T-helper 9 cell (primary cell): Measurements from ENCODE around the gene AFP.
"Not testable (repeated sequence)": the region's sequence is repeated elsewhere in the genome, so short reads cannot be mapped to it uniquely, and the experiment has no call there.

Experiments used
- DNase-seq: peaks from one replicate; pipeline ENCODE4 v3.0.0-alpha.2; 2020
- total RNA-seq, 2 donors: gene quantifications; one replicate each; lab custom pipeline; 2026; lab: John Stamatoyannopoulos, UW

The AFP gene
- total RNA-seq = 0 reads per million in 2 donors

GRCh38 chr4:73435984-73436383 lies at the start of gene AFP:
Gene AFP, plus strand, starts transcription at chr4:73436221. Its CDS starts 42 bp downstream, at chr4:73436263.
- no peak for DNase-seq

GRCh38 chr4:73387552-73387951 lies 48.5 kb upstream of the AFP start:
- no peak for DNase-seq

DNA sequence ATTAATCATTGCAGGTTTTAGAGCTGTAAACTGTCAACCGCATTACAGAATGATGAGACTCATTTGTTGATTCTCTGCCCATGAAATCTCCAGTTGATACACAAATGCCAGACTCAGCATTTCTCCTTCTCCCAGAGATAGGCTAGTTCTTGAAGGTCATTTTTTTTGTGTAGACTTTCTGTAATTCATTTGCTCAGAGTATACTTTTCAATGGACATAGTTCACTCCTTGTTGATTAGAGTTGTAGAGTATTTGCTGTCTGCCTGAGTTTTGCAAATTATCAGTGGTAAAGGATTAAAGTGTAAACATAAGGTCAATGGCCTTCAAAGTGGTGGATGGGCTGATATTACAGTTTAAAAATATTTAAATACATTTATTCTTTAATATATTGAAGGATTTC lies 47.1 kb upstream of the AFP start:
- DNase-seq = no peak

GRCh38 chr4:73389663-73390062 lies 46.4 kb upstream of the AFP start:
- not testable (repeated sequence) for DNase-seq

GRCh38 chr4:73391774-73392173 lies 44.2 kb upstream of the AFP start:
- DNase-seq = no peak

DNA sequence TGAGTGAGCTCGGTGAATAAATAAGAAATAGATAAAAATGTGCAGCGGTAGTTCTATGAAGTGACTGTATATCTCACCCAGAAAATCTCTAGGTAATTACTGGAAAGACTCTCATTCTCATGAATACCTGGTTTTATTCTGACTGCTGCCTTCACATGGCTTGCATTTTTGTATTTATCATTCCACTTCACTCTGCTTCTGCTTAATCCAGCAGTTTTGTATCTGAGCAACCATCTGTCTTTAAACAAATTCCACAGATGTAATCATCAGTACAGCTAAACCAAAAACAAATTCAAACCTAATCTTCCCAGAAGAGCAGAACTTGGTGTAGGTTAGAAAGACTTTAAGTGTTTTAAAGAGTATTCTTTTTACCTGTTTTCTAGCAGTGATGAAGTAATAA lies 43.1 kb upstream of the AFP start:
- no peak for DNase-seq

- DNase-seq = no peak
Measured at GRCh38 chr4:73396304-73396703, 39.7 kb upstream of the AFP start.

- no peak for DNase-seq
Measured at GRCh38 chr4:73396993-73397972, 38.7 kb upstream of the AFP start.

DNA sequence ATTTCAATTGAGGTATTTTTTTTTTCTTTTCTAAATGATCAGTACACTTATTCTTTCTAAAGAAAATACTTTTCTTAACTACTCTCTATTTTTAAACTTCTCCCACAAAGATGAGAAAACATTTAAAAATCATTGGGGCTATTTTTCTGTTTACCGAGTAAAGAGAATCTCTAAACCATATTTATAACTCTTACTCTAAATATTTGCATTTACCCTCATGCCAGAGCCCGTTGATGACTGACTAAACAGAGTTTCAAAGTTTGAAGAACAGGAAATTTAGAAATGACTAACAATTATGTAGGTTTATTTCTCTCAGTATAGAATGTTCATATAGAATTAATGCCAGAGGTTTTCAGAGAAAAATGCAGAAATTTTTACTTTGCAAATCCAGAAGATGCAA lies 34.6 kb upstream of the AFP start:
- DNase-seq = no peak

- no peak for DNase-seq
Measured at GRCh38 chr4:73404042-73404441, 32.0 kb upstream of the AFP start, which contains the start of gene ALB. Gene ALB, plus strand, starts transcription at chr4:73404287. Its CDS starts 41 bp downstream, at chr4:73404328.

GRCh38 chr4:73404457-73404856 lies 31.6 kb upstream of the AFP start:
- DNase-seq = no peak

GRCh38 chr4:73405138-73405537 lies 30.9 kb upstream of the AFP start:
- DNase-seq = no peak

- no peak for DNase-seq
Measured at GRCh38 chr4:73406548-73406875, 29.5 kb upstream of the AFP start.

GRCh38 chr4:73407227-73407673 lies 28.8 kb upstream of the AFP start:
- DNase-seq = no peak

DNA sequence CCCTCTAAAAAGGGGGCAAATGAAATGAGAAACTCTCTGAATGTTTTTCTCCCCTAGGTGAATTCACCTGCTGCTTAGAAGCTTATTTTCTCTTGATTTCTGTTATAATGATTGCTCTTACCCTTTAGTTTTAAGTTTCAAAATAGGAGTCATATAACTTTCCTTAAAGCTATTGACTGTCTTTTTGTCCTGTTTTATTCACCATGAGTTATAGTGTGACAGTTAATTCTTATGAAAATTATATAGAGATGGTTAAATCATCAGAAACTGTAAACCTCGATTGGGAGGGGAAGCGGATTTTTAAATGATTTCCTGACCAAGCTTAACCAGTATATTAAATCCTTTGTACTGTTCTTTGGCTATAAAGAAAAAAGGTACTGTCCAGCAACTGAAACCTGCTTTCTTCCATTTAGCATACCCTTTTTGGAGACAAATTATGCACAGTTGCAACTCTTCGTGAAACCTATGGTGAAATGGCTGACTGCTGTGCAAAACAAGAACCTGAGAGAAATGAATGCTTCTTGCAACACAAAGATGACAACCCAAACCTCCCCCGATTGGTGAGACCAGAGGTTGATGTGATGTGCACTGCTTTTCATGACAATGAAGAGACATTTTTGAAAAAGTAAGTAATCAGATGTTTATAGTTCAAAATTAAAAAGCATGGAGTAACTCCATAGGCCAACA lies 27.7 kb upstream of the AFP start:
- DNase-seq = no peak

DNA sequence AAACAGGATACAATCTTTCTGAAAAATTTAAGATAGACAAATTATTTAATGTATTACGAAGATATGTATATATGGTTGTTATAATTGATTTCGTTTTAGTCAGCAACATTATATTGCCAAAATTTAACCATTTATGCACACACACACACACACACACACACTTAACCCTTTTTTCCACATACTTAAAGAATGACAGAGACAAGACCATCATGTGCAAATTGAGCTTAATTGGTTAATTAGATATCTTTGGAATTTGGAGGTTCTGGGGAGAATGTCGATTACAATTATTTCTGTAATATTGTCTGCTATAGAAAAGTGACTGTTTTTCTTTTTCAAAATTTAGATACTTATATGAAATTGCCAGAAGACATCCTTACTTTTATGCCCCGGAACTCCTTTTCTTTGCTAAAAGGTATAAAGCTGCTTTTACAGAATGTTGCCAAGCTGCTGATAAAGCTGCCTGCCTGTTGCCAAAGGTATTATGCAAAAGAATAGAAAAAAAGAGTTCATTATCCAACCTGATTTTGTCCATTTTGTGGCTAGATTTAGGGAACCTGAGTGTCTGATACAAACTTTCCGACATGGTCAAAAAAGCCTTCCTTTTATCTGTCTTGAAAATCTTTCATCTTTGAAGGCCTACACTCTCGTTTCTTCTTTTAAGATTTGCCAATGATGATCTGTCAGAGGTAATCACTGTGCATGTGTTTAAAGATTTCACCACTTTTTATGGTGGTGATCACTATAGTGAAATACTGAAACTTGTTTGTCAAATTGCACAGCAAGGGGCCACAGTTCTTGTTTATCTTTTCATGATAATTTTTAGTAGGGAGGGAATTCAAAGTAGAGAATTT lies 26.8 kb upstream of the AFP start:
- no peak for DNase-seq

DNA sequence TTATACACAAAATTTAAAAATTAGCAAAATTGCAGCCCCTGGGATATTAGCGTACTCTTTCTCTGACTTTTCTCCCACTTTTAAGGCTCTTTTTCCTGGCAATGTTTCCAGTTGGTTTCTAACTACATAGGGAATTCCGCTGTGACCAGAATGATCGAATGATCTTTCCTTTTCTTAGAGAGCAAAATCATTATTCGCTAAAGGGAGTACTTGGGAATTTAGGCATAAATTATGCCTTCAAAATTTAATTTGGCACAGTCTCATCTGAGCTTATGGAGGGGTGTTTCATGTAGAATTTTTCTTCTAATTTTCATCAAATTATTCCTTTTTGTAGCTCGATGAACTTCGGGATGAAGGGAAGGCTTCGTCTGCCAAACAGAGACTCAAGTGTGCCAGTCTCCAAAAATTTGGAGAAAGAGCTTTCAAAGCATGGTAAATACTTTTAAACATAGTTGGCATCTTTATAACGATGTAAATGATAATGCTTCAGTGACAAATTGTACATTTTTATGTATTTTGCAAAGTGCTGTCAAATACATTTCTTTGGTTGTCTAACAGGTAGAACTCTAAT lies 26.0 kb upstream of the AFP start:
- no peak for DNase-seq

GRCh38 chr4:73410916-73411730 lies 24.9 kb upstream of the AFP start:
- DNase-seq = no peak

DNA sequence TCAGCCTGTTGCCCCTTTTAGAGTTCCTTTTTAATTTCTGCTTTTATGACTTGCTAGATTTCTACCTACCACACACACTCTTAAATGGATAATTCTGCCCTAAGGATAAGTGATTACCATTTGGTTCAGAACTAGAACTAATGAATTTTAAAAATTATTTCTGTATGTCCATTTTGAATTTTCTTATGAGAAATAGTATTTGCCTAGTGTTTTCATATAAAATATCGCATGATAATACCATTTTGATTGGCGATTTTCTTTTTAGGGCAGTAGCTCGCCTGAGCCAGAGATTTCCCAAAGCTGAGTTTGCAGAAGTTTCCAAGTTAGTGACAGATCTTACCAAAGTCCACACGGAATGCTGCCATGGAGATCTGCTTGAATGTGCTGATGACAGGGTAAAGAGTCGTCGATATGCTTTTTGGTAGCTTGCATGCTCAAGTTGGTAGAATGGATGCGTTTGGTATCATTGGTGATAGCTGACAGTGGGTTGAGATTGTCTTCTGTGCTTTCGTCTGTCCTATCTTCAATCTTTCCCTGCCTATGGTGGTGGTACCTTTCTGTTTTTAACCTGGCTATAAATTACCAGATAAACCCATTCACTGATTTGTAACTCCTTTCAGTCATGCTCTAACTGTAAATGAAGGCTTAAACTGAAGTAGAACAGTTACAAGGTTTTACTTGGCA lies 24.1 kb upstream of the AFP start:
- DNase-seq = no peak

DNA sequence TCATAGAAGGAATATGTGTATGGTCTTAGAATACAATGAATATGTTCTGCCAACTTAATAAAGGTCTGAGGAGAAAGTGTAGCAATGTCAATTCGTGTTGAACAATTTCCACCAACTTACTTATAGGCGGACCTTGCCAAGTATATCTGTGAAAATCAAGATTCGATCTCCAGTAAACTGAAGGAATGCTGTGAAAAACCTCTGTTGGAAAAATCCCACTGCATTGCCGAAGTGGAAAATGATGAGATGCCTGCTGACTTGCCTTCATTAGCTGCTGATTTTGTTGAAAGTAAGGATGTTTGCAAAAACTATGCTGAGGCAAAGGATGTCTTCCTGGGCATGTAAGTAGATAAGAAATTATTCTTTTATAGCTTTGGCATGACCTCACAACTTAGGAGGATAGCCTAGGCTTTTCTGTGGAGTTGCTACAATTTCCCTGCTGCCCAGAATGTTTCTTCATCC lies 22.7 kb upstream of the AFP start:
- no peak for DNase-seq

- DNase-seq = no peak
Measured at GRCh38 chr4:73414936-73415271, 21.1 kb upstream of the AFP start.
